ENCODE results near the gene HOXA10. TPM values are rescaled to one million over a fixed set of nuclear protein-coding genes. Genes with fewer than 3 reads are reported as not detected.

The HOXA10 gene
- total RNA-seq, 3 donors from 2014 or later: 2.3 to 21.1 (median 5.2) TPM

DNA sequence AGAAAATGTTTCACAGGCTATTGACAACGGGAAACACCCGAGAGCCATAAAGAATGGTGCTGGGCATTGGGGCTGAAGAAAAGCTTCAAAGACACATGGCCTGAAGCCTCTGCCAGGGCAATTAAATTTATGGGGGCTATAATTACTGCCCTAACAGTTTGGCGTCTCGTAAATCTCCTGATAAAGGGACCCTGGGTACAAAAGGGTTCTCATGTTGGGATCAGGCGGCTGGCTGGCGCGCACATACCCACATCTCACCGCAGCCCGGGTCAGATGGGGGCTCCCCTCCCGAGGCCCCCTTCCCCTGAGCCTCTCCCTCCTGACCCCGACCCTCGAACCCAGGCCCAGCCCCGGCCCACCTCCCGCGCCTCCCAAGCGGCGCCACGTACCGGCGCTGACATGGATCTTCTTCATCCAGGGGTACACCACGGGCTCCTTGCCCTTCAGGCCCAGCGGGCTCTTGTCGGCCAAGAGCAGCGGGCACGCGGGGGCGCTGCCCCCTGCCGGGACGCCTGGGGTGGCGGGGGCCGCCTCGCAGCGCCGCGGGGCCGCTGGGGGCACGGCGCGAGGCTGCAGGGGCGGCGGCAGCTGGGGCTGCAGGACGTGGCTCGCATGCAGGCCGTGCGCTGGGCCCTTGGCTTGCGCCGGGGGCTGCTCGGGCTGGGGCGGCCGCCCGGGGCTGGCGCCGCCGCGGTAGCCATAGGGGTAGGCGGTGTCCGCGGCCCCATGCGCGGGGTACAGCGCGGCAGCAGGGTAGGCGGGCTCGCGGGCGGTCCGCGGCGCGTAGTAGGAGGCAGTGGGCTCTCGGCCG lies 44.2 kb downstream of the HOXA10 start:
- peaks cover 5 to 7% of the 10 kb centered on the region in 2 donors for H3K4me1 ChIP-seq
- H3K27me3 ChIP-seq: no peaks in the 10 kb centered on the region
- peak overlapping the region; percentile 94 to 98 for H3K27ac ChIP-seq
- no peak for TF ChIP-seq POLR2AphosphoS5 (IDR thresholded peaks at IDR 0.05)
- no peak for TF ChIP-seq POLR2A (IDR thresholded peaks at IDR 0.05)
- TF ChIP-seq, protein P1, sequence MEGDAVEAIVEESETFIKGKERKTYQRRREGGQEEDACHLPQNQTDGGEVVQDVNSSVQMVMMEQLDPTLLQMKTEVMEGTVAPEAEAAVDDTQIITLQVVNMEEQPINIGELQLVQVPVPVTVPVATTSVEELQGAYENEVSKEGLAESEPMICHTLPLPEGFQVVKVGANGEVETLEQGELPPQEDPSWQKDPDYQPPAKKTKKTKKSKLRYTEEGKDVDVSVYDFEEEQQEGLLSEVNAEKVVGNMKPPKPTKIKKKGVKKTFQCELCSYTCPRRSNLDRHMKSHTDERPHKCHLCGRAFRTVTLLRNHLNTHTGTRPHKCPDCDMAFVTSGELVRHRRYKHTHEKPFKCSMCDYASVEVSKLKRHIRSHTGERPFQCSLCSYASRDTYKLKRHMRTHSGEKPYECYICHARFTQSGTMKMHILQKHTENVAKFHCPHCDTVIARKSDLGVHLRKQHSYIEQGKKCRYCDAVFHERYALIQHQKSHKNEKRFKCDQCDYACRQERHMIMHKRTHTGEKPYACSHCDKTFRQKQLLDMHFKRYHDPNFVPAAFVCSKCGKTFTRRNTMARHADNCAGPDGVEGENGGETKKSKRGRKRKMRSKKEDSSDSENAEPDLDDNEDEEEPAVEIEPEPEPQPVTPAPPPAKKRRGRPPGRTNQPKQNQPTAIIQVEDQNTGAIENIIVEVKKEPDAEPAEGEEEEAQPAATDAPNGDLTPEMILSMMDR (IDR thresholded peaks at IDR 0.05): no peak
- intact Hi-C loops (cut with DNase I; ENCODE audit: low total_unique reads): loop anchor here (5.0 kb wide), 1 partner anchor 1028 kb away; no protein-coding TSS in a partner anchor
- H3K9me3 ChIP-seq: no peaks in the 10 kb centered on the region
- peak in 1 of 2 donors; percentile 18 for DNase-seq (ENCODE audit: low spot score in 2 of 2)
- peak overlapping the region; percentile 69 to 98 (median 90) for H3K4me3 ChIP-seq
- H3K36me3 ChIP-seq: no peaks in the 10 kb centered on the region

DNA sequence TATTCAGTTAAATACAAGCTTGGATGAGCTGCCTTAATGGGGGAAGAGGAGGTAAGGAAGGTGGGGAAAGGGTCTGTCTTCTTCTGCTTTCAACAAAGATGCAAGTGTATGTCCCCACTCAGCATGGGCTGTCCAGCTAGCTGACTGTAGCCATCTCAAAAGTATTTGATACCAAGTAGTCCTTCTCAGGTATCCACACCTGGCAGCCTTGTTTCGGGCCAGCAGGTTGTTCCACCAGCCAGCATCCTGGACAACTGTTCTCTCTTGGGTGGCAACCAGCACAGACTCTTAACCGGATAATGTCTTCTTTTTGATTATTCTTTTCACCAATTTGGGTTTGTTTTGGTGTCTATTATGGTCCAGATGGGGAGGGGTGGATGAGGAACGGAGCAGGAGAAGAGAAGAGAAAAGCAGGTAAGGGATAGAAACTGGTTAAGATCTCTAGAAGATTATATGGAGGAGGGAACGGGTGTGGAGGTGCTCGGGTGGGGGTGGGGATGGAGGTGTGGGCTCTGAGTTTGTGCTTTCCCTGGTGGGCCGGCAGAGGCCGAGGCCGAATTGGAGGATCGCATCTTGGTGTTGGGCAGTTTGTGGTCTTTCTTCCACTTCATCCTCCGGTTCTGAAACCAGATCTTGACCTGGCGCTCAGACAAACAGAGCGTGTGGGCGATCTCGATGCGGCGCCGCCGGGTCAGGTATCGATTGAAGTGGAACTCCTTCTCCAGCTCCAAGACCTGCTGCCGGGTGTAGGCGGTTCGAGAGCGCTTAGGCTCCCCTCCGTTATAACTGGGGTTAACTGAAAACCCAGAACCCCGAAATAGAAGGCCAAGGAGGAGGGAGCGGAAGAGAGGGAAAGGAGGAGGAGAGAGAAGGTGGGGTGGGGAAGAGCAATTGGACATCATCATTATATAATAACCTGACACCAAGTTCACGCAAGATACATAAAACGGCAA lies 45.1 kb downstream of the HOXA10 start:
- peak overlapping the region; percentile 94 to 98 for H3K27ac ChIP-seq
- peak in 1 of 2 donors; percentile 43 for DNase-seq (ENCODE audit: low spot score in 2 of 2)

DNA sequence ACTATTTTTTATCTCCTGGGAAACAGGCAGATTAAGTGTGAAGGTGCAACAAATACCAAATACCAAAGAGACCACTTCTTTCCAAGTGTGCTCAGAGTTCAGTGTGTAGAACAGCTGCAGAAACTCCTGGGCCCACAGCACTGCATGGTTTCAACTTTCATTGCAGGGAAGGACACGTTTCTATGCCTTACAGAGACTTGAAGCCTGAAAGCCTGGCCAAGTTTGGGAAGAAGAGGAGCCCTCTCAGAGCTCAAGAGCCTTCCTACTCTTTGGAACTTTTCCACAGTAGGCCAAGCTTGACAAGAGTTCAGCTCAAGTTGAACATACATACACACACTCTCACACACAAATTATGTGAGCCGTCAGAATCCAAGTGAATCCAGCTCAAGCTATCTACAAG lies 46.1 kb downstream of the HOXA10 start:
- H3K4me3 ChIP-seq: peak overlapping the region in 1 of 3 donors; percentile 4
- TF ChIP-seq POLR2A (IDR thresholded peaks at IDR 0.05) (no peak), POLR2AphosphoS5 (IDR thresholded peaks at IDR 0.05) (no peak)
- TF ChIP-seq, protein P1 (IDR thresholded peaks at IDR 0.05): no peak
- peak in 1 of 2 donors; percentile 16 for DNase-seq (ENCODE audit: low spot score in 2 of 2)
- intact Hi-C loops (cut with DNase I; ENCODE audit: low total_unique reads): no loop called here
- no peaks in the 10 kb centered on the region for H3K36me3 ChIP-seq
- peaks cover 5 to 7% of the 10 kb centered on the region in 2 donors for H3K4me1 ChIP-seq
- peak overlapping the region; percentile 45 to 98 for H3K27ac ChIP-seq
- H3K9me3 ChIP-seq: no peaks in the 10 kb centered on the region
- H3K27me3 ChIP-seq: no peaks in the 10 kb centered on the region

More for the DNA sequence above, 45.1 kb downstream of the HOXA10 start:
- H3K36me3 ChIP-seq: no peaks in the 10 kb centered on the region
- H3K27me3 ChIP-seq: no peaks in the 10 kb centered on the region
- H3K4me3 ChIP-seq: peak overlapping the region; percentile 69 to 98 (median 90)
- peaks cover 5 to 7% of the 10 kb centered on the region in 2 donors for H3K4me1 ChIP-seq
- intact Hi-C loops (cut with DNase I; ENCODE audit: low total_unique reads): no loop called here
- H3K9me3 ChIP-seq: no peaks in the 10 kb centered on the region
- TF ChIP-seq POLR2A (IDR thresholded peaks at IDR 0.05) (no peak), POLR2AphosphoS5 (IDR thresholded peaks at IDR 0.05) (no peak)
- TF ChIP-seq, protein P1 (IDR thresholded peaks at IDR 0.05): no peak

DNA sequence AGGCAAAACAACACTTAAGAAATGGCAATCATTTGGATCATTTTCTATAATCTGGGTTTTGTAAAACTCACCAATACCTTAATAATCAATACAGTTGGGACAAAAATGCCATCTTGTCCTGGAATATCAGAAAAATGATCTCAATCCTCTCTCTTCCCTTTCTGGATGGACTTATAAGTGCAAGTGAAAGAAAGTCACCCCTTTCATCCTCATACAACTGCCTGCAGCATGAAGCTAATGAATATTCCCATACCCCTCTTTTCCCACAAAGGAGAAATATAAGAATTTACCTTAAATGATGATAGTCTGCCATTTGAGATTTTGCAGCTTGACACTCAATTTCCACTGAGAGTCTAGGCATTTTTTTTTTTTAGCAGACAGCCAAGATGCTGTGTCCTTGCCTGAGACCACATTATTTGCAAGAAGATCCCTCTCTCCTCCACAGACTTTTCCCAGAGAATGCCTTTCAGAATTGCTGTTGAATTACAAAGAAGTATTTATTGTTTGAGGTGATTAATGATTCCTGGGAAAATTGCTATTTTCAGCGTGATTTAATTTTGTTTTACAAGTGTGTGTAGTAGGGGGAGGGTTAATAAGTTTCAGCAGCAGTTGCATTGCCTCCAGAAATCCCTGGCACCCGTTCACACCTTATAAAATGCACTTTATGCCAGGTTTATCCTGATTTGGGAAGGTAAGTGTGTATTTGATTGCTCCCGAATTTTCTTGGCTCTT lies 47.4 kb downstream of the HOXA10 start:
- intact Hi-C loops (cut with DNase I; ENCODE audit: low total_unique reads): no loop called here
- Histone ChIP-seq H3K9me3 (no peaks in the 10 kb centered on the region), H3K36me3 (no peaks in the 10 kb centered on the region), H3K27me3 (no peaks in the 10 kb centered on the region), H3K27ac (peak overlapping the region; percentile 95 to 98), H3K4me3 (no peak overlapping the region), H3K4me1 (peaks cover 5 to 7% of the 10 kb centered on the region in 2 donors)
- peak in 1 of 2 donors; percentile 9 for DNase-seq (ENCODE audit: low spot score in 2 of 2)
- no peak for TF ChIP-seq POLR2A (IDR thresholded peaks at IDR 0.05)
- TF ChIP-seq POLR2AphosphoS5 (IDR thresholded peaks at IDR 0.05): no peak
- TF ChIP-seq, protein P1 (IDR thresholded peaks at IDR 0.05): no peak

Data from breast epithelium (tissue), 4 donors.